HepG2 (cell line): Measurements from ENCODE around the gene NTM. TPM values are rescaled to one million over a fixed set of nuclear protein-coding genes. Genes with fewer than 3 reads are reported as not detected.

Source experiments
- ARNT2 ChIP-seq: sonication (generic); formaldehyde crosslinking; IDR thresholded peaks from 2 replicates; pipeline ENCODE4 v1.8.0; 2022; ENCODE audit warnings: mild to moderate bottlenecking, low read depth, missing genetic modification reagents, moderate library complexity
- BCL6 ChIP-seq: IDR thresholded peaks from 2 replicates; pipeline ENCODE4 v1.6.1; 2016; ENCODE audit warnings: missing genetic modification reagents, missing compliant biosample characterization
- CREM ChIP-seq, 2 experiments: sonication (generic) in 1 of 2; formaldehyde crosslinking in 1 of 2; IDR thresholded peaks; 2 replicates each; pipeline versions ENCODE4 v1.4.0 to v1.6.1; 2016 to 2020; ENCODE audit warnings: antibody characterized with exemption in 1 of 2, mild to moderate bottlenecking in 1 of 2, missing genetic modification reagents in 1 of 2
- HES4 ChIP-seq: sonication (generic); formaldehyde crosslinking; IDR thresholded peaks from 2 replicates; pipeline ENCODE4 v1.9.0; 2021; ENCODE audit warnings: mild to moderate bottlenecking, missing genetic modification reagents, borderline replicate concordance
- HHEX ChIP-seq: IDR thresholded peaks from 2 replicates; pipeline ENCODE4 v1.6.1; 2016; ENCODE audit warnings: control low read depth
- HOXA3 ChIP-seq: sonication (generic); formaldehyde crosslinking; IDR thresholded peaks from 2 replicates; pipeline ENCODE4 v1.5.0; 2020; ENCODE audit warnings: missing genetic modification reagents
- ISL2 ChIP-seq: sonication (generic); formaldehyde crosslinking; IDR thresholded peaks from 2 replicates; pipeline ENCODE4 v1.5.0; 2020; ENCODE audit warnings: missing genetic modification reagents
- KDM3A ChIP-seq: IDR thresholded peaks from 2 replicates; pipeline ENCODE4 v1.6.1; 2018; ENCODE audit warnings: low read depth, missing compliant biosample characterization
- MYC ChIP-seq: sonication (generic); formaldehyde crosslinking; IDR thresholded peaks from 2 replicates; pipeline ENCODE4 v1.9.0; 2021; ENCODE audit warnings: missing genetic modification reagents, borderline replicate concordance
- PITX1 ChIP-seq: sonication (generic); formaldehyde crosslinking; IDR thresholded peaks from 2 replicates; pipeline ENCODE4 v1.5.1; 2020; ENCODE audit warnings: mild to moderate bottlenecking, missing genetic modification reagents
- SIN3A ChIP-seq: IDR thresholded peaks from 2 replicates; pipeline ENCODE4 v1.6.1; 2011; ENCODE audit warnings: low read depth, mild to moderate bottlenecking, control low read depth, low read length, borderline replicate concordance
- SOX6 ChIP-seq, 2 experiments: fragments of 450-650 bp in 1 of 2; sonication (generic) in 1 of 2; formaldehyde crosslinking in 1 of 2; IDR thresholded peaks; 2 replicates each; pipeline versions ENCODE4 v1.4.0 to v1.6.1; 2017 to 2020; ENCODE audit warnings: antibody characterized with exemption in 1 of 2, mild to moderate bottlenecking in 1 of 2, missing genetic modification reagents in 1 of 2
- SP140L ChIP-seq: sonication (generic); formaldehyde crosslinking; IDR thresholded peaks from 2 replicates; pipeline ENCODE4 v1.4.0; 2020; ENCODE audit warnings: missing genetic modification reagents, borderline replicate concordance
- SRSF4 ChIP-seq: fragments of 200-400 bp; formaldehyde crosslinking; IDR thresholded peaks from one replicate; pipeline ENCODE4 v1.6.1; 2018; ENCODE audit warnings: mild to moderate bottlenecking, low read depth, low read length, moderate library complexity; ENCODE audit not compliant: poor library complexity, severe bottlenecking
- TCF7 ChIP-seq: sonication (generic); IDR thresholded peaks from 2 replicates; pipeline ENCODE4 v1.6.1; 2016; ENCODE audit warnings: antibody characterized with exemption, low read depth
- TEAD2 ChIP-seq: sonication (generic); formaldehyde crosslinking; IDR thresholded peaks from 2 replicates; pipeline ENCODE4 v1.9.0; 2021; ENCODE audit warnings: missing genetic modification reagents
- ZBTB1 ChIP-seq: sonication (generic); formaldehyde crosslinking; IDR thresholded peaks from 2 replicates; pipeline ENCODE4 v1.4.0; 2020; ENCODE audit warnings: missing genetic modification reagents, borderline replicate concordance
- ZNF138 ChIP-seq: sonication (generic); formaldehyde crosslinking; IDR thresholded peaks from 2 replicates; pipeline ENCODE4 v1.5.0; 2020; ENCODE audit warnings: mild to moderate bottlenecking, low read depth, missing genetic modification reagents
- ZNF205 ChIP-seq: IDR thresholded peaks from 2 replicates; pipeline ENCODE4 v1.6.1; 2018; ENCODE audit warnings: missing biosample characterization, missing genetic modification reagents
- ZNF235 ChIP-seq: sonication (generic); formaldehyde crosslinking; IDR thresholded peaks from 2 replicates; pipeline ENCODE4 v1.8.1; 2023; ENCODE audit warnings: mild to moderate bottlenecking, missing genetic modification reagents, borderline replicate concordance
- ZNF382 ChIP-seq: sonication (generic); formaldehyde crosslinking; IDR thresholded peaks from 2 replicates; pipeline ENCODE4 v1.5.0; 2020; ENCODE audit warnings: missing genetic modification reagents, mild to moderate bottlenecking, borderline replicate concordance
- ZNF569 ChIP-seq: sonication (generic); formaldehyde crosslinking; IDR thresholded peaks from 2 replicates; pipeline ENCODE4 v1.5.0; 2020; ENCODE audit warnings: mild to moderate bottlenecking, missing genetic modification reagents, moderate library complexity, borderline replicate concordance
- polyA plus RNA-seq, 8 experiments: library from polyadenylated mRNA; depleted of rRNA in 3 of 8; stranded (reverse) in 7 of 8; unstranded in 1 of 8; fragments of >200 nt; fragmentation: Illumina TruSeq in 4 of 8; extraction: Trizol in 4 of 8; gene quantifications; 2 replicates each; pipeline versions ENCODE4 v1.2.1 to v1.2.3, GENCODE V29; 2011 to 2016; ENCODE audit warnings: low read depth in 4 of 8, missing spikeins in 1 of 8, mixed read lengths in 1 of 8; ENCODE audit not compliant: insufficient read depth in 1 of 8
- total RNA-seq, 5 experiments: library from RNA; depleted of rRNA; stranded (reverse); fragments of >200 nt; fragmentation: Illumina TruSeq; extraction: Trizol; gene quantifications; 2 replicates each; pipeline ENCODE4 v1.2.3, GENCODE V29; 2016; ENCODE audit warnings: low read depth in 1 of 5
- TF ChIP-seq, protein P1 (sequence below): sonication (generic); formaldehyde crosslinking; IDR thresholded peaks from 2 replicates; pipeline ENCODE4 v1.4.0; 2020; ENCODE audit warnings: mild to moderate bottlenecking, missing genetic modification reagents, borderline replicate concordance
- TF ChIP-seq, protein P2 (sequence below): sonication (generic); formaldehyde crosslinking; conservative IDR thresholded peaks from 2 replicates; pipeline ENCODE4 v1.4.0; 2020; ENCODE audit warnings: mild to moderate bottlenecking, missing genetic modification reagents, moderate library complexity

The NTM gene
- total and polyA plus RNA-seq, 2 of the 13 experiments (the other 11 are each of a cell fraction or from before 2014, with no cell fraction given) = not detected

DNA sequence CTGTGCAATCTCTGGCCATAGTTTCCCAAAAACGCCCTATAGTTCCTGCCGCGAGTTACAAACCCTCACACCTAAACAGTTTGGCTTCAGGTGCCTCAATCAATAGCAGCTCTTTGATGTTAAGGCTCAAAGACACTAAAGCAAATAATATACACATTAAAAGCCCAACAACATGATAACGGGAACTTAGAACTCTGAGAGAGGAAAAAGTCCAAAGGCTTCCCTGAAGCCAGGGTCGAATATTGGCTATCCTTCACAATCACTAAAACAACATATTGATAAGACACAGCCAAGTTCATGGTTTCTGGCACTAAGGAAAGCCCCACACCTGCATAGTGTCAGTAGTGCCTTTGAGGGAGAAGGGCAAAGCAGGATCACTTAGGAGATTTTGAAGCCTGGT lies 54.9 kb downstream of the NTM start (continued):
- no peak for TF ChIP-seq SRSF4
- TF ChIP-seq, protein P1, sequence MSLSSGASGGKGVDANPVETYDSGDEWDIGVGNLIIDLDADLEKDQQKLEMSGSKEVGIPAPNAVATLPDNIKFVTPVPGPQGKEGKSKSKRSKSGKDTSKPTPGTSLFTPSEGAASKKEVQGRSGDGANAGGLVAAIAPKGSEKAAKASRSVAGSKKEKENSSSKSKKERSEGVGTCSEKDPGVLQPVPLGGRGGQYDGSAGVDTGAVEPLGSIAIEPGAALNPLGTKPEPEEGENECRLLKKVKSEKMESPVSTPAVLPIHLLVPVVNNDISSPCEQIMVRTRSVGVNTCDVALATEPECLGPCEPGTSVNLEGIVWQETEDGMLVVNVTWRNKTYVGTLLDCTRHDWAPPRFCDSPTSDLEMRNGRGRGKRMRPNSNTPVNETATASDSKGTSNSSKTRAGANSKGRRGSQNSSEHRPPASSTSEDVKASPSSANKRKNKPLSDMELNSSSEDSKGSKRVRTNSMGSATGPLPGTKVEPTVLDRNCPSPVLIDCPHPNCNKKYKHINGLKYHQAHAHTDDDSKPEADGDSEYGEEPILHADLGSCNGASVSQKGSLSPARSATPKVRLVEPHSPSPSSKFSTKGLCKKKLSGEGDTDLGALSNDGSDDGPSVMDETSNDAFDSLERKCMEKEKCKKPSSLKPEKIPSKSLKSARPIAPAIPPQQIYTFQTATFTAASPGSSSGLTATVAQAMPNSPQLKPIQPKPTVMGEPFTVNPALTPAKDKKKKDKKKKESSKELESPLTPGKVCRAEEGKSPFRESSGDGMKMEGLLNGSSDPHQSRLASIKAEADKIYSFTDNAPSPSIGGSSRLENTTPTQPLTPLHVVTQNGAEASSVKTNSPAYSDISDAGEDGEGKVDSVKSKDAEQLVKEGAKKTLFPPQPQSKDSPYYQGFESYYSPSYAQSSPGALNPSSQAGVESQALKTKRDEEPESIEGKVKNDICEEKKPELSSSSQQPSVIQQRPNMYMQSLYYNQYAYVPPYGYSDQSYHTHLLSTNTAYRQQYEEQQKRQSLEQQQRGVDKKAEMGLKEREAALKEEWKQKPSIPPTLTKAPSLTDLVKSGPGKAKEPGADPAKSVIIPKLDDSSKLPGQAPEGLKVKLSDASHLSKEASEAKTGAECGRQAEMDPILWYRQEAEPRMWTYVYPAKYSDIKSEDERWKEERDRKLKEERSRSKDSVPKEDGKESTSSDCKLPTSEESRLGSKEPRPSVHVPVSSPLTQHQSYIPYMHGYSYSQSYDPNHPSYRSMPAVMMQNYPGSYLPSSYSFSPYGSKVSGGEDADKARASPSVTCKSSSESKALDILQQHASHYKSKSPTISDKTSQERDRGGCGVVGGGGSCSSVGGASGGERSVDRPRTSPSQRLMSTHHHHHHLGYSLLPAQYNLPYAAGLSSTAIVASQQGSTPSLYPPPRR (CRISPR knock-in tag) = peak; percentile 34; the same call in 1 of the 2 replicates
- no peak for TF ChIP-seq MYC (CRISPR knock-in tag)
- TF ChIP-seq, protein P2, sequence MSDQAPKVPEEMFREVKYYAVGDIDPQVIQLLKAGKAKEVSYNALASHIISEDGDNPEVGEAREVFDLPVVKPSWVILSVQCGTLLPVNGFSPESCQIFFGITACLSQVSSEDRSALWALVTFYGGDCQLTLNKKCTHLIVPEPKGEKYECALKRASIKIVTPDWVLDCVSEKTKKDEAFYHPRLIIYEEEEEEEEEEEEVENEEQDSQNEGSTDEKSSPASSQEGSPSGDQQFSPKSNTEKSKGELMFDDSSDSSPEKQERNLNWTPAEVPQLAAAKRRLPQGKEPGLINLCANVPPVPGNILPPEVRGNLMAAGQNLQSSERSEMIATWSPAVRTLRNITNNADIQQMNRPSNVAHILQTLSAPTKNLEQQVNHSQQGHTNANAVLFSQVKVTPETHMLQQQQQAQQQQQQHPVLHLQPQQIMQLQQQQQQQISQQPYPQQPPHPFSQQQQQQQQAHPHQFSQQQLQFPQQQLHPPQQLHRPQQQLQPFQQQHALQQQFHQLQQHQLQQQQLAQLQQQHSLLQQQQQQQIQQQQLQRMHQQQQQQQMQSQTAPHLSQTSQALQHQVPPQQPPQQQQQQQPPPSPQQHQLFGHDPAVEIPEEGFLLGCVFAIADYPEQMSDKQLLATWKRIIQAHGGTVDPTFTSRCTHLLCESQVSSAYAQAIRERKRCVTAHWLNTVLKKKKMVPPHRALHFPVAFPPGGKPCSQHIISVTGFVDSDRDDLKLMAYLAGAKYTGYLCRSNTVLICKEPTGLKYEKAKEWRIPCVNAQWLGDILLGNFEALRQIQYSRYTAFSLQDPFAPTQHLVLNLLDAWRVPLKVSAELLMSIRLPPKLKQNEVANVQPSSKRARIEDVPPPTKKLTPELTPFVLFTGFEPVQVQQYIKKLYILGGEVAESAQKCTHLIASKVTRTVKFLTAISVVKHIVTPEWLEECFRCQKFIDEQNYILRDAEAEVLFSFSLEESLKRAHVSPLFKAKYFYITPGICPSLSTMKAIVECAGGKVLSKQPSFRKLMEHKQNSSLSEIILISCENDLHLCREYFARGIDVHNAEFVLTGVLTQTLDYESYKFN (CRISPR knock-in tag) = peak; percentile 45; the same call in 1 of the 2 replicates
- TF ChIP-seq ZNF138 = no peak
- TF ChIP-seq SP140L (CRISPR knock-in tag) = no peak
- TF ChIP-seq ISL2 (CRISPR knock-in tag) = peak; percentile 86
- no peak for TF ChIP-seq ZNF382 (CRISPR knock-in tag)
- no peak for TF ChIP-seq KDM3A (CRISPR knock-in tag)
- no peak for TF ChIP-seq ZNF205 (CRISPR knock-in tag)
- peak; percentile 15; the same call in 1 of the 2 replicates for TF ChIP-seq CREM (IDR thresholded peaks at IDR 0.05)
- TF ChIP-seq CREM (CRISPR knock-in tag; IDR thresholded peaks at IDR 0.05) = no peak
- TF ChIP-seq BCL6 (CRISPR knock-in tag) = peak; percentile 28; the same call in 1 of the 2 replicates
- no peak for TF ChIP-seq HOXA3 (CRISPR knock-in tag)
- 0 out of 2 replicates have a peak, but pooled peaks have one; percentile 52 for TF ChIP-seq PITX1
- TF ChIP-seq ZNF569 = no peak
- no peak for TF ChIP-seq ZBTB1 (CRISPR knock-in tag)
- no peak for TF ChIP-seq SIN3A
- no peak for TF ChIP-seq ARNT2 (CRISPR knock-in tag)
- peak; percentile 82 for TF ChIP-seq TCF7
- no peak for TF ChIP-seq ZNF235 (CRISPR knock-in tag)
- TF ChIP-seq SOX6 (IDR thresholded peaks at IDR 0.05) = no peak
- peak; percentile 44; the same call in 1 of the 2 replicates for TF ChIP-seq SOX6 (CRISPR knock-in tag; IDR thresholded peaks at IDR 0.05)
- no peak for TF ChIP-seq HES4 (CRISPR knock-in tag)
- peak; percentile 72 for TF ChIP-seq HHEX
- TF ChIP-seq TEAD2 (CRISPR knock-in tag) = no peak
